Measurements from ENCODE around the gene STAT3.

Gene STAT3

DNA sequence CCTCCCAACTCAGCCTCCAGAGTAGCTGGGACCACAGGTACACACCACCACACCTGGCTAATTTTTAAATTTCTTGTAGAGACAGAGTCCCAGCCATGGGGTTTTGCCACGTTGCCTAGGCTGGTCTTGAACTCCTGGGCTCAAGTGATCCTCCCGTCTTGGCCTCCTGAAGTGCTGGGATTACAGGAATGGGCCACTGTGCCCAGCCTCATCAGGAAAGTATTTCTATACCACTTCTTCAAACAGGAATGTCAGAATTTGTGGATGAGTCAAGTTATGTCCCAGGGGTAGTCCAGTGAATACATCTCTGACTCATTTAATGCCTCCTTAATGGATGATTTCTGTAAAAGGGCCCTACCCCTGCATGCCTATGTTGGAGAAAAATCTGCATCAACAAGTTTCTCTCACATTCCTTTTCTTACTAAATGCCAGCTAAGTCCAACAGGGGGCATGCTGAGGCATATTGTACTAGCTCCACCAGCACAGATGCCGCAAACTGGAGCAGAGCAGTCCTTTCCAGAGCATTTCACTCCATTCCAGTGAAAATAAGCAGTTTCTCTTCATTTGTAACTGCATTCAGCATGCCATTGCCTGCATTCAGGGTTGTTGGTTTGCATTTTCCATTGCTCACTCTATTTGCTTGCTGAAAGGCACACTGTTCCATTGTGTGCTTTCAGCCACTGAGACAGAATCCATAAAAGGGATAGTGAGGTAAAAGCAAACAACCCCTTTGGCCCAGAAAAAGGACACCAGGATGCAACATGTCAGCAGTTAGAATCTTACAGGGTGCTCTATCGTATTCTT, 40.1 kb upstream of the STAT3 start:
- TF ChIP-seq NFIC (IDR thresholded peaks at IDR 0.05) (no peak), TAF1 (IDR thresholded peaks at IDR 0.05; ENCODE audit: low read depth) (no peak), RAD21 (IDR thresholded peaks at IDR 0.05; ENCODE audit: low read depth) (peak; percentile 62), TEAD4 (IDR thresholded peaks at IDR 0.05) (peak; percentile 68), CREB1 (IDR thresholded peaks at IDR 0.05; ENCODE audit: low read depth) (no peak), ZBTB7A (IDR thresholded peaks at IDR 0.05; ENCODE audit: low read depth) (no peak)

DNA sequence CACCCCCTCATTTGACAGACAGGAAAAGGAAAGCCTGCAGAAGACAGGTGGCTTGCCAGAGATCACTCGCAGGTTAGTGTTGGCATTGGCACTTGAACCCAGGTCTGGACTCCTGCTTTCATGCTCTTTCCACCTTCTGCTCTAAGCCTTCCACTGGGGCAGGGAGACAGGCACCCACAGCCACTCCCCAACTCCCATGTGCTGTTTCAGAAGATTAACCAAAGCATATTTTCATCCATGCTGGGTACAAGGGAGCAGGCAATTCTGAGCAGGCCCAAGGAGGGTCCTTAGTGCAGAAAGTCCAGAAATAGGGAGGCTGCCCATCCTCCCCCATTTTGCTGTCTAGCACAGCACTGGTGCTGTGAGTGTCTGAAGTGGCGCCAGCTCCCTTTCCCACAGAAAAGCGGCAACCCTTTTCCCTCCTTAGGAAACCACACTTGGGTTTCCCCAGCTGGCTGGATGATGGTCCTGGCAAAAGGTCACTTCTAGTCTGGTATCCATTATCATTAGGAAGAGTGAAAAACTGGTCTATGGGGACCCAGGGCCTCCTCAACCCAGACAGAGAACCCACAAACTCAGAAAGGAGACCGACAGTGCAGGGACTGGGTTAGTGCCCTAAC, 36.9 kb upstream of the STAT3 start:
- TF ChIP-seq RAD21 (IDR thresholded peaks at IDR 0.05; ENCODE audit: low read depth) (no peak), NFIC (IDR thresholded peaks at IDR 0.05) (no peak), YY1 (IDR thresholded peaks at IDR 0.05; ENCODE audit: low read depth) (no peak), ZBTB7A (IDR thresholded peaks at IDR 0.05; ENCODE audit: low read depth) (no peak), TAF1 (IDR thresholded peaks at IDR 0.05; ENCODE audit: low read depth) (no peak), EGR1 (IDR thresholded peaks at IDR 0.05) (no peak), CREB1 (IDR thresholded peaks at IDR 0.05; ENCODE audit: low read depth) (no peak), FOXM1 (IDR thresholded peaks at IDR 0.05; ENCODE audit: borderline replicate concordance, low read depth) (no peak), CEBPB (IDR thresholded peaks at IDR 0.05) (no peak), TCF12 (IDR thresholded peaks at IDR 0.05; ENCODE audit: low read depth) (no peak), TEAD4 (IDR thresholded peaks at IDR 0.05) (no peak)
- TF ChIP-seq, protein P1, sequence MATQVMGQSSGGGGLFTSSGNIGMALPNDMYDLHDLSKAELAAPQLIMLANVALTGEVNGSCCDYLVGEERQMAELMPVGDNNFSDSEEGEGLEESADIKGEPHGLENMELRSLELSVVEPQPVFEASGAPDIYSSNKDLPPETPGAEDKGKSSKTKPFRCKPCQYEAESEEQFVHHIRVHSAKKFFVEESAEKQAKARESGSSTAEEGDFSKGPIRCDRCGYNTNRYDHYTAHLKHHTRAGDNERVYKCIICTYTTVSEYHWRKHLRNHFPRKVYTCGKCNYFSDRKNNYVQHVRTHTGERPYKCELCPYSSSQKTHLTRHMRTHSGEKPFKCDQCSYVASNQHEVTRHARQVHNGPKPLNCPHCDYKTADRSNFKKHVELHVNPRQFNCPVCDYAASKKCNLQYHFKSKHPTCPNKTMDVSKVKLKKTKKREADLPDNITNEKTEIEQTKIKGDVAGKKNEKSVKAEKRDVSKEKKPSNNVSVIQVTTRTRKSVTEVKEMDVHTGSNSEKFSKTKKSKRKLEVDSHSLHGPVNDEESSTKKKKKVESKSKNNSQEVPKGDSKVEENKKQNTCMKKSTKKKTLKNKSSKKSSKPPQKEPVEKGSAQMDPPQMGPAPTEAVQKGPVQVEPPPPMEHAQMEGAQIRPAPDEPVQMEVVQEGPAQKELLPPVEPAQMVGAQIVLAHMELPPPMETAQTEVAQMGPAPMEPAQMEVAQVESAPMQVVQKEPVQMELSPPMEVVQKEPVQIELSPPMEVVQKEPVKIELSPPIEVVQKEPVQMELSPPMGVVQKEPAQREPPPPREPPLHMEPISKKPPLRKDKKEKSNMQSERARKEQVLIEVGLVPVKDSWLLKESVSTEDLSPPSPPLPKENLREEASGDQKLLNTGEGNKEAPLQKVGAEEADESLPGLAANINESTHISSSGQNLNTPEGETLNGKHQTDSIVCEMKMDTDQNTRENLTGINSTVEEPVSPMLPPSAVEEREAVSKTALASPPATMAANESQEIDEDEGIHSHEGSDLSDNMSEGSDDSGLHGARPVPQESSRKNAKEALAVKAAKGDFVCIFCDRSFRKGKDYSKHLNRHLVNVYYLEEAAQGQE (IDR thresholded peaks at IDR 0.05; ENCODE audit: low read depth): no peak
- TF ChIP-seq, protein P2, sequence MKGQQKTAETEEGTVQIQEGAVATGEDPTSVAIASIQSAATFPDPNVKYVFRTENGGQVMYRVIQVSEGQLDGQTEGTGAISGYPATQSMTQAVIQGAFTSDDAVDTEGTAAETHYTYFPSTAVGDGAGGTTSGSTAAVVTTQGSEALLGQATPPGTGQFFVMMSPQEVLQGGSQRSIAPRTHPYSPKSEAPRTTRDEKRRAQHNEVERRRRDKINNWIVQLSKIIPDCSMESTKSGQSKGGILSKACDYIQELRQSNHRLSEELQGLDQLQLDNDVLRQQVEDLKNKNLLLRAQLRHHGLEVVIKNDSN (IDR thresholded peaks at IDR 0.05): no peak
- TF ChIP-seq, protein P3, sequence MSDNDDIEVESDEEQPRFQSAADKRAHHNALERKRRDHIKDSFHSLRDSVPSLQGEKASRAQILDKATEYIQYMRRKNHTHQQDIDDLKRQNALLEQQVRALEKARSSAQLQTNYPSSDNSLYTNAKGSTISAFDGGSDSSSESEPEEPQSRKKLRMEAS (IDR thresholded peaks at IDR 0.05): no peak

DNA sequence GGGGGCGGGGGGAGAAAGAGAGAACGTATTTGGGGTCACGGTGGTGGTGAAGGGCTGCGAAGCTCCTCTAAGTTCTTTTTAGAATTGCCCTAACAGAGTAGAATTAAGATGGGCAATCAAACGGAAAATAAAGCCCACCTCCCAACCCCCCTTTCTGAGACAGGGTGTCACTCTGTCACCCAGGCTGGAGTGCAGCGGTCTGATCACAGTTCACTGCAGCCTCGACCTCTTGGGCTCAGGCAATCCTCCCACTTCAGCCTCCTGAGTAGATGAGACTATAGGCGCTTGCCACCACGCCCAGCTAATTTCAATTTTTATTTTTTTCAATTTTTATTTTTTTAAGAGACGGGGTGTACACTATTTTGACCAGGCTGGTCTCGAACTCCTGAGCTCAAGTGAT, 35.5 kb upstream of the STAT3 start:
- no peak for TF ChIP-seq RAD21 (IDR thresholded peaks at IDR 0.05; ENCODE audit: low read depth)
- TF ChIP-seq EGR1 (IDR thresholded peaks at IDR 0.05): no peak
- no peak for TF ChIP-seq TAF1 (IDR thresholded peaks at IDR 0.05; ENCODE audit: low read depth)

DNA sequence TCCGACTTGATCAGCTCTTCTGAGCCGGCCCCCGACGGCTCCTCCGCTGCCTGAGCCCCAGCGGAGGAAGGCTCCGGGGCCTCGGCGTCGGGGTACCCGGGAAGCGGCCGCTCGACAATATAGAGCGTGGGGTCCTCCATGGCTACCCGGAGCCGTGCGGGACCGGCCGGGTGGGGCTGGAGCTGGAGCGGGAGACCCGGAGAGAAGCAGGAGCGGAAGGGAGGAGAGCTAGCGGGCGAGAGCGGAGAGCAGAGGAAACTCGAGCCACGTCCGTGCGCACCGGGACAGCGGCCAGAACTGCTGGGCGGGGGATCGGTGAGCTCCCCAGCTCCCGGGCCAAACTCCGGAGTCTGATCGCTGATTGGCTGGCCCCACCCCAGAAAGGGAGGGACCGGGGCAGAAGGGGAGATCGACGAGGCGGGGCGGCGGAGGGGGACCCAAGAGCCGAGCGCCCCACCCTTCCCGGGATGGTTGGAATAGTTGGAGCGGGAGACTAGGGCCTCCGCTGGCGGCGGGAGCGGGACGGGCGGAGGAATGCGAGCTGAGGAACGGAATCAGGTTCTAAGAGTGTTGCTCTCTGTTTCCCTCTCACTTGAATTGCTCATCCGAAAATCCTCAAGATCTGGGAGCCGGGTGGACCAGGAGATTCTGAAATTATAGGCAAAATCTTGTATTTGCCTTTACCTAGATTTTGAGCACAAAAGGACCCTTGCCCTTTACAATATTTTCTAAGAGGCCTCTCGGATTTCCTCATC, 34.9 kb upstream of the STAT3 start, which contains the start of gene CAVIN1:
Gene CAVIN1, minus strand, starts transcription at position 299 of the 755 bp plus-strand sequence. Its CDS starts 159 bp downstream, at position 140.
- TF ChIP-seq TEAD4 (IDR thresholded peaks at IDR 0.05) (peak; percentile 94), EP300 (IDR thresholded peaks at IDR 0.05; ENCODE audit: borderline replicate concordance) (peak; percentile 60; the same call in 1 of the 2 replicates), EGR1 (IDR thresholded peaks at IDR 0.05) (no peak), ZBTB7A (IDR thresholded peaks at IDR 0.05; ENCODE audit: low read depth) (peak; percentile 69; the same call in 1 of the 2 replicates), YY1 (IDR thresholded peaks at IDR 0.05; ENCODE audit: low read depth) (0 out of 2 replicates have a peak, but pooled peaks have one; percentile 8), TAF1 (IDR thresholded peaks at IDR 0.05; ENCODE audit: low read depth) (peak; percentile 87), NFIC (IDR thresholded peaks at IDR 0.05) (peak; percentile 90), FOXM1 (IDR thresholded peaks at IDR 0.05; ENCODE audit: borderline replicate concordance, low read depth) (no peak; the same call in 1 of the 2 replicates), CEBPB (IDR thresholded peaks at IDR 0.05) (no peak), CREB1 (IDR thresholded peaks at IDR 0.05; ENCODE audit: low read depth) (no peak), TCF12 (IDR thresholded peaks at IDR 0.05; ENCODE audit: low read depth) (peak; percentile 36; the same call in 1 of the 2 replicates), RAD21 (IDR thresholded peaks at IDR 0.05; ENCODE audit: low read depth) (no peak)
- TF ChIP-seq, protein P2 (IDR thresholded peaks at IDR 0.05): no peak
- TF ChIP-seq, protein P3 (IDR thresholded peaks at IDR 0.05): peak; percentile 53
- TF ChIP-seq, protein P1 (IDR thresholded peaks at IDR 0.05; ENCODE audit: low read depth): no peak; the same call in none of the 2 replicates

All from Ishikawa (cell line).